ENCODE measurements around the gene SYNPR. TPM values are rescaled to one million over a fixed set of nuclear protein-coding genes. Genes with fewer than 3 reads are reported as not detected.
"Not testable (repeated sequence)": the region's sequence is repeated elsewhere in the genome, so short reads cannot be mapped to it uniquely, and the experiment has no call there.

SYNPR gene
- 0.08 TPM in 1 of 2 replicates, not detected in the other for polyA plus RNA-seq (2014; cell fraction: cytosol; rRNA removed)
- not detected in 2 replicates for polyA plus RNA-seq (2014; cell fraction: nucleus; rRNA removed)

- peak; percentile 26 for DNase-seq (ENCODE audit: low spot score)
These were observed at the start of gene SYNPR for GRCh38 chr3:63278171-63279004. TSS of gene SYNPR (plus strand) at chr3:63278308.

- DNase-seq (ENCODE audit: low spot score) = peak; percentile 73
These were observed 49.4 kb upstream of the SYNPR start for GRCh38 chr3:63228677-63229076.

GRCh38 chr3:63230146-63230545, 48.0 kb upstream of the SYNPR start:
- DNase-seq (ENCODE audit: low spot score) = no peak

- DNase-seq (ENCODE audit: low spot score) = no peak
These were observed 46.5 kb upstream of the SYNPR start for GRCh38 chr3:63231643-63232042.

- peak; percentile 13 for DNase-seq (ENCODE audit: low spot score)
These were observed 45.2 kb upstream of the SYNPR start for GRCh38 chr3:63232764-63233396.

- no peak for DNase-seq (ENCODE audit: low spot score)
These were observed 37.7 kb upstream of the SYNPR start for GRCh38 chr3:63240381-63240902.

- no peak for DNase-seq (ENCODE audit: low spot score)
These were observed 36.0 kb upstream of the SYNPR start for GRCh38 chr3:63242124-63242523.

- DNase-seq (ENCODE audit: low spot score) = no peak
These were observed 33.6 kb upstream of the SYNPR start for GRCh38 chr3:63244486-63244885.

GRCh38 chr3:63245726-63246241, 32.3 kb upstream of the SYNPR start:
- DNase-seq (ENCODE audit: low spot score) = peak; percentile 12

GRCh38 chr3:63248015-63248414, 30.1 kb upstream of the SYNPR start:
- no peak for DNase-seq (ENCODE audit: low spot score)

GRCh38 chr3:63251499-63251898, 26.6 kb upstream of the SYNPR start:
- DNase-seq (ENCODE audit: low spot score) = no peak

GRCh38 chr3:63255819-63256218, 22.3 kb upstream of the SYNPR start:
- DNase-seq (ENCODE audit: low spot score) = not testable (repeated sequence)

GRCh38 chr3:63264716-63265115, 13.4 kb upstream of the SYNPR start:
- no peak for DNase-seq (ENCODE audit: low spot score)

- DNase-seq (ENCODE audit: low spot score) = no peak
These were observed 3.7 kb upstream of the SYNPR start for GRCh38 chr3:63274359-63274758.

- no peak for DNase-seq (ENCODE audit: low spot score)
These were observed 1.1 kb downstream of the SYNPR start for GRCh38 chr3:63279005-63279841.

GRCh38 chr3:63287610-63288009, 9.5 kb downstream of the SYNPR start:
- DNase-seq (ENCODE audit: low spot score) = no peak

GRCh38 chr3:63290686-63291085, 12.6 kb downstream of the SYNPR start:
- DNase-seq (ENCODE audit: low spot score) = no peak

- no peak for DNase-seq (ENCODE audit: low spot score)
These were observed 16.2 kb downstream of the SYNPR start for GRCh38 chr3:63294332-63294731.

GRCh38 chr3:63295356-63295755, 17.2 kb downstream of the SYNPR start:
- no peak for DNase-seq (ENCODE audit: low spot score)

- no peak for DNase-seq (ENCODE audit: low spot score)
These were observed 17.7 kb downstream of the SYNPR start for GRCh38 chr3:63295806-63296205.

- no peak for DNase-seq (ENCODE audit: low spot score)
These were observed 18.1 kb downstream of the SYNPR start for GRCh38 chr3:63296249-63296648.

Measured in SK-N-DZ (cell line).